Uterus (tissue), 2 donors: Measurements from ENCODE around the gene ACKR3.

ENCODE experiments used
- CTCF ChIP-seq, 4 experiments: fragments of 200-600 bp in 2 of 4; fragments of 450-650 bp in 2 of 4; sonication (generic) in 2 of 4; IDR thresholded peaks; one replicate each; pipeline ENCODE4 v1.5.1; 2016 to 2019; ENCODE audit warnings: antibody characterized with exemption in 4 of 4, mild to moderate bottlenecking in 2 of 4, moderate library complexity in 1 of 4
- POLR2A ChIP-seq, 2 donors: fragments of 450-650 bp; IDR thresholded peaks; one replicate each; pipeline ENCODE4 v1.6.1; 2016; ENCODE audit warnings: antibody characterized with exemption in 2 of 2, mild to moderate bottlenecking in 1 of 2, moderate library complexity in 1 of 2

GRCh38 chr2:236554629-236555282 lies 14.9 kb upstream of the ACKR3 start:
- TF ChIP-seq CTCF (IDR thresholded peaks at IDR 0.05), result no peak
- TF ChIP-seq POLR2A (IDR thresholded peaks at IDR 0.05), result no peak
